HEK293T (cell line): ENCODE results near the gene ADGRD1.

Source experiments
- BHLHE40 ChIP-seq: fragments of 450-650 bp; IDR thresholded peaks from 2 replicates; pipeline ENCODE4 v1.6.1; 2016; ENCODE audit warnings: mild to moderate bottlenecking, moderate library complexity, borderline replicate concordance
- CTBP1 ChIP-seq: fragments of 450-650 bp; IDR thresholded peaks from 2 replicates; pipeline ENCODE4 v1.6.1; 2016; ENCODE audit warnings: borderline replicate concordance
- FOXA1 ChIP-seq: fragments of 450-650 bp; IDR thresholded peaks from 2 replicates; pipeline ENCODE4 v1.6.1; 2016; ENCODE audit warnings: mild to moderate bottlenecking
- FOXK2 ChIP-seq: fragments of 450-650 bp; IDR thresholded peaks from 2 replicates; pipeline ENCODE4 v1.6.1; 2016; ENCODE audit warnings: mild to moderate bottlenecking
- FOXM1 ChIP-seq: fragments of 450-650 bp; IDR thresholded peaks from 2 replicates; pipeline ENCODE4 v1.6.1; 2017; ENCODE audit warnings: mild to moderate bottlenecking, borderline replicate concordance
- LEF1 ChIP-seq: fragments of 450-650 bp; IDR thresholded peaks from 2 replicates; pipeline ENCODE4 v1.6.1; 2017; ENCODE audit warnings: mild to moderate bottlenecking, borderline replicate concordance
- SP1 ChIP-seq: fragments of 450-650 bp; IDR thresholded peaks from 2 replicates; pipeline ENCODE4 v1.6.1; 2017
- ZNF384 ChIP-seq: fragments of 450-650 bp; IDR thresholded peaks from 2 replicates; pipeline ENCODE4 v1.6.1; 2016

DNA sequence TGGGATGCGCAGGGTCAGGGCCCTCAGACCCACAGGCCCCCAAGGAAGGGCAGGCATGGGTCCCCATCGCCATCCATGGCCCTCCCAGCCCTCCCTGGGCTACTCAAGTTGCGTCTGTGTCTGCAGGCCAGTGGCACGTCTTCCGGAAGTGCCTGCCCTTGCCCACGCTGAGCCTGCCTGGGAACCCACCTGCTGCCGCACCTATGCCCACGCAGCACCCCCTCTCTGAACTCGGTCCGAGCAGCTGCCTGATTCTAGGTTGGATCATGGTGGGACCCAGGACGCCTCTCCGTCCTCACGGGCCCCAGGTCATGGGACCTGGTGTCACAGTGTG, 182.8 kb downstream of the ADGRD1 start:
- no peak for TF ChIP-seq FOXK2
- no peak for TF ChIP-seq CTBP1
- no peak for TF ChIP-seq LEF1
- TF ChIP-seq FOXM1 = no peak
- TF ChIP-seq ZNF384 = no peak
- no peak for TF ChIP-seq BHLHE40
- TF ChIP-seq FOXA1 = no peak
- no peak for TF ChIP-seq SP1
